GM12878 (cell line): ENCODE data around the gene TIE1. TPM values are rescaled to one million over a fixed set of nuclear protein-coding genes. Genes with fewer than 3 reads are reported as not detected.

Source experiments
- ATAC-seq: fragments of 200-7000 bp; cut with Tn5 transposase; 3 replicates; pipeline ENCODE4 v1.9.1; 2020; ENCODE audit warnings: mild to moderate bottlenecking, moderate library complexity
- BruUV-seq: library from RNA; stranded (reverse); fragments of 400-500 nt; replicated peaks from 2 replicates; lab custom pipeline; 2021; lab: Mats Ljungman, UMichigan
- CTCF ChIA-PET: fragments of 300-600 bp; sonication (Branson Sonifier 250); formaldehyde crosslinking; extraction: SDS; loops from one replicate; lab custom pipeline; 2021; ENCODE audit warnings: inconsistent platforms; lab: Yijun Ruan, JAX
- POLR2A ChIA-PET: fragments of 350-600 bp; formaldehyde crosslinking; extraction: SDS; loops from one replicate; lab custom pipeline; 2021; ENCODE audit warnings: inconsistent platforms; lab: Charles Lee
- RAD21 ChIA-PET: fragments of 300-600 bp; sonication (Branson Sonifier 250); formaldehyde crosslinking; loops from one replicate; lab custom pipeline; 2023; ENCODE audit warnings: antibody characterized with exemption; ENCODE audit not compliant: unreplicated experiment; lab: Charles Lee
- SMC1A ChIA-PET: fragments of 300-600 bp; sonication (Branson Sonifier 250); formaldehyde crosslinking; loops from one replicate; lab custom pipeline; 2023; ENCODE audit not compliant: unreplicated experiment, uncharacterized antibody; lab: Charles Lee
- DNase-seq: peaks from one replicate; pipeline ENCODE4 v3.0.0-alpha.2; 2011; ENCODE audit warnings: low read depth, low spot score
- FAIRE-seq: peaks from 3 replicates; lab custom pipeline; 2011; peaks lifted over from hg19 to GRCh38; lab: Jason Lieb, UNC
- H2AFZ ChIP-seq: 2 replicates; pipeline ENCODE4 v1.6.0; 2011; ENCODE audit warnings: low read depth, low read length, control low read depth; ENCODE audit not compliant: control insufficient read depth
- H3K27ac ChIP-seq: 2 replicates; pipeline ENCODE4 v1.5.1; 2011; ENCODE audit warnings: control low read depth; ENCODE audit not compliant: control insufficient read depth, insufficient read depth
- H3K27me3 ChIP-seq, 2 experiments: replicated peaks in 1 of 2; 2 replicates each; pipeline versions ENCODE4 v1.6.0 to v1.6.1; 2011; ENCODE audit warnings: low read length in 1 of 2; ENCODE audit not compliant: control insufficient read depth in 2 of 2, insufficient read depth in 2 of 2
- H3K36me3 ChIP-seq, 2 experiments: 2 replicates each; pipeline ENCODE4 v1.5.1; 2011; ENCODE audit warnings: low read length in 1 of 2; ENCODE audit not compliant: control insufficient read depth in 2 of 2, insufficient read depth in 2 of 2
- H3K4me1 ChIP-seq: 2 replicates; pipeline ENCODE4 v1.6.1; 2011; ENCODE audit warnings: mild to moderate bottlenecking, low read length, moderate library complexity, mixed read lengths; ENCODE audit not compliant: control insufficient read depth, insufficient read depth
- H3K4me2 ChIP-seq: 2 replicates; pipeline ENCODE4 v1.6.0; 2011; ENCODE audit warnings: control low read depth; ENCODE audit not compliant: control insufficient read depth, insufficient read depth
- H3K4me3 ChIP-seq: fragments of 200-600 bp; sonication (generic); 2 replicates; pipeline ENCODE4 v1.5.1; 2016
- H3K79me2 ChIP-seq: 2 replicates; pipeline ENCODE4 v1.6.0; 2011; ENCODE audit warnings: low read length; ENCODE audit not compliant: control insufficient read depth, insufficient read depth
- H3K9ac ChIP-seq: 2 replicates; pipeline ENCODE4 v1.8.0; 2011; ENCODE audit warnings: low read length, control low read depth, mixed read lengths; ENCODE audit not compliant: control insufficient read depth, insufficient read depth
- H3K9me3 ChIP-seq: replicated peaks from 3 replicates; pipeline ENCODE4 v1.5.1; 2011; ENCODE audit warnings: mild to moderate bottlenecking, low read length; ENCODE audit not compliant: control insufficient read depth, insufficient read depth
- H4K20me1 ChIP-seq: 2 replicates; pipeline ENCODE4 v1.6.0; 2011; ENCODE audit not compliant: control insufficient read depth, insufficient read depth
- DPF2 ChIP-seq: fragments of 450-650 bp; IDR thresholded peaks from 2 replicates; pipeline ENCODE4 v1.6.1; 2017; ENCODE audit warnings: mild to moderate bottlenecking
- ESRRA ChIP-seq: IDR thresholded peaks from 2 replicates; pipeline ENCODE4 v1.6.1; 2012; ENCODE audit warnings: mild to moderate bottlenecking, low read length, improper control_type of control experiment
- FOS ChIP-seq: IDR thresholded peaks from 3 replicates; pipeline ENCODE4 v1.6.1; 2011; ENCODE audit warnings: borderline replicate concordance; ENCODE audit not compliant: insufficient read length; ENCODE audit errors: extremely low read depth
- HCFC1 ChIP-seq: fragments of 150-350 bp; IDR thresholded peaks from 2 replicates; pipeline ENCODE4 v1.6.1; 2014; ENCODE audit warnings: low read length
- HDAC6 ChIP-seq: fragments of 200-600 bp; sonication (generic); IDR thresholded peaks from one replicate; pipeline ENCODE4 v1.8.0; 2017; ENCODE audit warnings: antibody characterized with exemption; ENCODE audit not compliant: unreplicated experiment
- HDGF ChIP-seq: fragments of 450-650 bp; IDR thresholded peaks from 2 replicates; pipeline ENCODE4 v1.6.1; 2016; ENCODE audit warnings: antibody characterized with exemption
- IKZF2 ChIP-seq, 2 experiments: fragments of 450-650 bp; IDR thresholded peaks; 2 replicates each; pipeline ENCODE4 v1.6.1; 2017; ENCODE audit warnings: mild to moderate bottlenecking in 2 of 2, moderate library complexity in 2 of 2
- MEF2B ChIP-seq: fragments of 450-650 bp; IDR thresholded peaks from 2 replicates; pipeline ENCODE4 v1.6.1; 2018; ENCODE audit warnings: mild to moderate bottlenecking, moderate library complexity; ENCODE audit not compliant: partially characterized antibody, poor library complexity, severe bottlenecking
- POLR2A ChIP-seq: IDR thresholded peaks from 2 replicates; pipeline ENCODE4 v1.6.1; 2011; ENCODE audit warnings: low read depth, mild to moderate bottlenecking, low read length
- SREBF1 ChIP-seq: IDR thresholded peaks from 2 replicates; pipeline ENCODE4 v1.6.1; 2012; ENCODE audit warnings: mild to moderate bottlenecking, low read length
- SUZ12 ChIP-seq: fragments of 200-600 bp; sonication (generic); IDR thresholded peaks from one replicate; pipeline ENCODE4 v1.6.1; 2018; ENCODE audit warnings: antibody characterized with exemption, mild to moderate bottlenecking; ENCODE audit not compliant: unreplicated experiment
- WGBS: methylation state at CpG from one replicate; pipeline ENCODE4 v1.1.6; 2016; ENCODE audit warnings: low lambda C conversion rate; ENCODE audit not compliant: insufficient replicate concordance, insufficient coverage; ENCODE audit errors: missing lambda C conversion rate; 5-methylcytosine and 5-hydroxymethylcytosine counted together
- in situ Hi-C: fragments of 300-500 bp; cut with MboI; formaldehyde crosslinking; loops from 9 replicates; pipeline ENCODE4 v1.14.3; 2018; ENCODE audit warnings: mixed read lengths
- intact Hi-C: fragments of 100-400 bp; cut with micrococcal nuclease; formaldehyde crosslinking; loops from one replicate; pipeline ENCODE4 v1.14.2; 2022; ENCODE audit not compliant: unreplicated experiment
- polyA plus RNA-seq, 11 experiments: library from polyadenylated mRNA; depleted of rRNA in 4 of 11; unstranded in 6 of 11; stranded (reverse) in 5 of 11; fragments of >200 nt; fragmentation: Nextera tagmentation in 4 of 11; fragmentation: Illumina TruSeq in 1 of 11; extraction: Ambion mirVana in 4 of 11; extraction: Trizol in 1 of 11; gene quantifications; 1 replicate in 1 of 11; 2 replicates in 10 of 11; pipeline versions ENCODE4 v1.2.1 to v1.2.3, GENCODE V29; 2011 to 2016; ENCODE audit warnings: inconsistent platforms in 2 of 11, missing spikeins in 2 of 11, low read depth in 1 of 11
- total RNA-seq, 4 experiments: library from RNA; depleted of rRNA in 3 of 4; stranded (reverse); fragments of >200 nt in 3 of 4; fragmentation: Illumina TruSeq in 1 of 4; extraction: Trizol in 1 of 4; gene quantifications; 2 replicates each; pipeline versions ENCODE4 v1.2.1 to v1.2.3, GENCODE V29; 2013 to 2021
- TF ChIP-seq, protein P1 (sequence below): fragments of 450-650 bp; IDR thresholded peaks from 2 replicates; pipeline ENCODE4 v1.6.1; 2018; ENCODE audit warnings: mild to moderate bottlenecking, low read depth, moderate library complexity; ENCODE audit not compliant: partially characterized antibody
- TF ChIP-seq, protein P2 (sequence below): fragments of 450-650 bp; formaldehyde crosslinking; IDR thresholded peaks from 2 replicates; pipeline ENCODE4 v1.4.0; 2022; ENCODE audit warnings: mild to moderate bottlenecking, moderate library complexity

The TIE1 gene
- total and polyA plus RNA-seq, 10 of the 15 experiments (the other 5 are each of a cell fraction or from before 2014, with no cell fraction given), result 0.26 to 3.9 (median 1.3) TPM

GRCh38 chr1:43272576-43273571 is 27.9 kb upstream of the TIE1 start (continued):
- TF ChIP-seq, protein P1, sequence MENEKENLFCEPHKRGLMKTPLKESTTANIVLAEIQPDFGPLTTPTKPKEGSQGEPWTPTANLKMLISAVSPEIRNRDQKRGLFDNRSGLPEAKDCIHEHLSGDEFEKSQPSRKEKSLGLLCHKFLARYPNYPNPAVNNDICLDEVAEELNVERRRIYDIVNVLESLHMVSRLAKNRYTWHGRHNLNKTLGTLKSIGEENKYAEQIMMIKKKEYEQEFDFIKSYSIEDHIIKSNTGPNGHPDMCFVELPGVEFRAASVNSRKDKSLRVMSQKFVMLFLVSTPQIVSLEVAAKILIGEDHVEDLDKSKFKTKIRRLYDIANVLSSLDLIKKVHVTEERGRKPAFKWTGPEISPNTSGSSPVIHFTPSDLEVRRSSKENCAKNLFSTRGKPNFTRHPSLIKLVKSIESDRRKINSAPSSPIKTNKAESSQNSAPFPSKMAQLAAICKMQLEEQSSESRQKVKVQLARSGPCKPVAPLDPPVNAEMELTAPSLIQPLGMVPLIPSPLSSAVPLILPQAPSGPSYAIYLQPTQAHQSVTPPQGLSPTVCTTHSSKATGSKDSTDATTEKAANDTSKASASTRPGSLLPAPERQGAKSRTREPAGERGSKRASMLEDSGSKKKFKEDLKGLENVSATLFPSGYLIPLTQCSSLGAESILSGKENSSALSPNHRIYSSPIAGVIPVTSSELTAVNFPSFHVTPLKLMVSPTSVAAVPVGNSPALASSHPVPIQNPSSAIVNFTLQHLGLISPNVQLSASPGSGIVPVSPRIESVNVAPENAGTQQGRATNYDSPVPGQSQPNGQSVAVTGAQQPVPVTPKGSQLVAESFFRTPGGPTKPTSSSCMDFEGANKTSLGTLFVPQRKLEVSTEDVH, result no peak
- no peak for TF ChIP-seq SREBF1

DNA sequence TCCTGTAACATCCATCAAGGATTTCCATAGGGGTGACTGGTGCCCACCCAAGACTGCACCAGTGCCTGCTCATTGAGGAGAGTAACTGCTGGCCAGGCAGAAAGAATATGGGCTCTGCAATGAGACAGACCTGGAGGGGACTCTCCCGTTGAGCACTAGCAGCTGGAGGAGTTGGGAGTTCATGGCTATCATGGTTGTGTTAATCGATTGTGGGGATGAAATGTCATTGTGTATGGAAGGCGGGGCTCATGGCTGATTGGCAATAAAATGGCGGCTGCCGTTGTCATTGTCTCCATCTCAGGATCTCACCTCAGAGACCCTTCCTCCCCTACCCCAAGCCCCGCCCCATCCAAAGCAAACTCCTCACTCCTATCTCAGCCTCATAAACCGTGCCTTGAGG is 27.1 kb upstream of the TIE1 start:
- POLR2A ChIA-PET, result no interaction called here
- BruUV-seq, result no TSS peak
- DNase-seq (no peak), FAIRE-seq (no peak), ATAC-seq (no peak)
- RAD21 ChIA-PET, result no interaction called here
- Histone ChIP-seq H3K9ac (no peak overlapping the region), H3K27me3 (no peaks in the 10 kb centered on the region; a peak in 1 of 4 replicates), H2AFZ (no peak overlapping the region), H3K27ac (no peak overlapping the region), H3K9me3 (no peaks in the 10 kb centered on the region), H3K4me3 (no peak overlapping the region), H3K4me1 (peaks cover 4% of the 10 kb centered on the region; the same call in 1 of the 2 replicates), H4K20me1 (no peaks in the 10 kb centered on the region), H3K36me3 (no peaks in the 10 kb centered on the region), H3K4me2 (no peak overlapping the region), H3K79me2 (no peaks in the 10 kb centered on the region)
- intact Hi-C loops, result no loop called here
- in situ Hi-C loops, result no loop called here
- CTCF ChIA-PET, result no interaction called here
- WGBS, result 88% methylated on average over 7 of the region's 7 CpGs
- SMC1A ChIA-PET, result no interaction called here
- TF ChIP-seq POLR2A (no peak), ESRRA (no peak), DPF2 (no peak), SUZ12 (no peak), HDAC6 (no peak), HCFC1 (no peak), HDGF (no peak), MEF2B (no peak), IKZF2 (IDR thresholded peaks at IDR 0.05) (no peak), FOS (no peak)
- TF ChIP-seq, protein P2, sequence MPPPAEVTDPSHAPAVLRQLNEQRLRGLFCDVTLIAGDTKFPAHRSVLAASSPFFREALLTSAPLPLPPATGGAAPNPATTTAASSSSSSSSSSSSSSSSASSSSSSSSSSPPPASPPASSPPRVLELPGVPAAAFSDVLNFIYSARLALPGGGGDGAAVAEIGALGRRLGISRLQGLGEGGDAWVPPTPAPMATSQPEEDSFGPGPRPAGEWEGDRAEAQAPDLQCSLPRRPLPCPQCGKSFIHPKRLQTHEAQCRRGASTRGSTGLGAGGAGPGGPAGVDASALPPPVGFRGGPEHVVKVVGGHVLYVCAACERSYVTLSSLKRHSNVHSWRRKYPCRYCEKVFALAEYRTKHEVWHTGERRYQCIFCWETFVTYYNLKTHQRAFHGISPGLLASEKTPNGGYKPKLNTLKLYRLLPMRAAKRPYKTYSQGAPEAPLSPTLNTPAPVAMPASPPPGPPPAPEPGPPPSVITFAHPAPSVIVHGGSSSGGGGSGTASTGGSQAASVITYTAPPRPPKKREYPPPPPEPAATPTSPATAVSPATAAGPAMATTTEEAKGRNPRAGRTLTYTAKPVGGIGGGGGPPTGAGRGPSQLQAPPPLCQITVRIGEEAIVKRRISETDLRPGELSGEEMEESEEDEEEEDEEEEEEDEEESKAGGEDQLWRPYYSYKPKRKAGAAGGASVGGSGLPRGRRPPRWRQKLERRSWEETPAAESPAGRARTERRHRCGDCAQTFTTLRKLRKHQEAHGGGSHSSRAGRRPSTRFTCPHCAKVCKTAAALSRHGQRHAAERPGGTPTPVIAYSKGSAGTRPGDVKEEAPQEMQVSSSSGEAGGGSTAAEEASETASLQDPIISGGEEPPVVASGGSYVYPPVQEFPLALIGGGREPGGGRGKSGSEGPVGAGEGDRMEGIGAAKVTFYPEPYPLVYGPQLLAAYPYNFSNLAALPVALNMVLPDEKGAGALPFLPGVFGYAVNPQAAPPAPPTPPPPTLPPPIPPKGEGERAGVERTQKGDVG, result no peak
